ENCODE results near the gene ZBTB11.
"Not testable (repeated sequence)": the region's sequence is repeated elsewhere in the genome, so short reads cannot be mapped to it uniquely, and the experiment has no call there.

ZBTB11 gene

GRCh38 chr3:101642441-101642840 is 34.5 kb downstream of the ZBTB11 start:
- Histone ChIP-seq H3K9ac (ENCODE audit: low read depth, low read length) (no peak overlapping the region), H3K36me3 (ENCODE audit: insufficient read depth, low read length) (no peaks in the 10 kb centered on the region), H3K9me3 (ENCODE audit: control insufficient read depth, insufficient read depth, low read length) (no peaks in the 10 kb centered on the region), H3K4me1 (ENCODE audit: insufficient read depth, low read length) (peaks cover 20% of the 10 kb centered on the region)

GRCh38 chr3:101641397-101642115 is 35.4 kb downstream of the ZBTB11 start:
- not testable (repeated sequence) for H3K9me3 ChIP-seq (ENCODE audit: control insufficient read depth, insufficient read depth, low read length); H3K9ac ChIP-seq (ENCODE audit: low read depth, low read length); H3K36me3 ChIP-seq (ENCODE audit: insufficient read depth, low read length)
- peaks cover 20% of the 10 kb centered on the region for H3K4me1 ChIP-seq (ENCODE audit: insufficient read depth, low read length)

GRCh38 chr3:101640256-101640655 is 36.7 kb downstream of the ZBTB11 start:
- H3K9me3 ChIP-seq (ENCODE audit: control insufficient read depth, insufficient read depth, low read length), result no peaks in the 10 kb centered on the region
- H3K4me1 ChIP-seq (ENCODE audit: insufficient read depth, low read length), result peaks cover 25% of the 10 kb centered on the region
- no peaks in the 10 kb centered on the region for H3K36me3 ChIP-seq (ENCODE audit: insufficient read depth, low read length)
- no peak overlapping the region for H3K9ac ChIP-seq (ENCODE audit: low read depth, low read length)

- H3K4me1 ChIP-seq (ENCODE audit: insufficient read depth, low read length), result peaks cover 25% of the 10 kb centered on the region
- no peaks in the 10 kb centered on the region for H3K9me3 ChIP-seq (ENCODE audit: control insufficient read depth, insufficient read depth, low read length)
- H3K36me3 ChIP-seq (ENCODE audit: insufficient read depth, low read length), result no peaks in the 10 kb centered on the region
- no peak overlapping the region for H3K9ac ChIP-seq (ENCODE audit: low read depth, low read length)
Observed at GRCh38 chr3:101639280-101639963, 37.5 kb downstream of the ZBTB11 start.

- H3K4me1 ChIP-seq (ENCODE audit: insufficient read depth, low read length), result peaks cover 15% of the 10 kb centered on the region
- H3K9me3 ChIP-seq (ENCODE audit: control insufficient read depth, insufficient read depth, low read length), result no peaks in the 10 kb centered on the region
- H3K36me3 ChIP-seq (ENCODE audit: insufficient read depth, low read length), result no peaks in the 10 kb centered on the region
- H3K9ac ChIP-seq (ENCODE audit: low read depth, low read length), result no peak overlapping the region
Observed at GRCh38 chr3:101638261-101638745, 38.6 kb downstream of the ZBTB11 start.

GRCh38 chr3:101637451-101637850 is 39.5 kb downstream of the ZBTB11 start:
- H3K9me3 ChIP-seq (ENCODE audit: control insufficient read depth, insufficient read depth, low read length), result no peaks in the 10 kb centered on the region
- H3K4me1 ChIP-seq (ENCODE audit: insufficient read depth, low read length), result peaks cover 12% of the 10 kb centered on the region
- H3K9ac ChIP-seq (ENCODE audit: low read depth, low read length), result no peak overlapping the region
- no peaks in the 10 kb centered on the region for H3K36me3 ChIP-seq (ENCODE audit: insufficient read depth, low read length)

- H3K9ac ChIP-seq (ENCODE audit: low read depth, low read length), result peak overlapping the region; percentile 0; the same call in 1 of the 2 replicates
- H3K36me3 ChIP-seq (ENCODE audit: insufficient read depth, low read length), result no peaks in the 10 kb centered on the region
- no peaks in the 10 kb centered on the region for H3K9me3 ChIP-seq (ENCODE audit: control insufficient read depth, insufficient read depth, low read length)
- H3K4me1 ChIP-seq (ENCODE audit: insufficient read depth, low read length), result peaks cover 12% of the 10 kb centered on the region
Observed at GRCh38 chr3:101635954-101636798, 40.8 kb downstream of the ZBTB11 start.

- Histone ChIP-seq H3K9me3 (ENCODE audit: control insufficient read depth, insufficient read depth, low read length) (no peaks in the 10 kb centered on the region), H3K9ac (ENCODE audit: low read depth, low read length) (no peak overlapping the region; the same call in 1 of the 2 replicates), H3K4me1 (ENCODE audit: insufficient read depth, low read length) (peaks cover 12% of the 10 kb centered on the region), H3K36me3 (ENCODE audit: insufficient read depth, low read length) (no peaks in the 10 kb centered on the region)
Observed at GRCh38 chr3:101635345-101635744, 41.6 kb downstream of the ZBTB11 start.

GRCh38 chr3:101634591-101635196 is 42.2 kb downstream of the ZBTB11 start:
- Histone ChIP-seq H3K9ac (ENCODE audit: low read depth, low read length) (no peak overlapping the region; the same call in 1 of the 2 replicates), H3K36me3 (ENCODE audit: insufficient read depth, low read length) (no peaks in the 10 kb centered on the region), H3K9me3 (ENCODE audit: control insufficient read depth, insufficient read depth, low read length) (no peaks in the 10 kb centered on the region), H3K4me1 (ENCODE audit: insufficient read depth, low read length) (peaks cover 12% of the 10 kb centered on the region)

GRCh38 chr3:101633186-101633585 is 43.7 kb downstream of the ZBTB11 start:
- H3K36me3 ChIP-seq (ENCODE audit: insufficient read depth, low read length), result no peaks in the 10 kb centered on the region
- no peak overlapping the region for H3K9ac ChIP-seq (ENCODE audit: low read depth, low read length)
- peaks cover 5% of the 10 kb centered on the region; the same call in 1 of the 2 replicates for H3K4me1 ChIP-seq (ENCODE audit: insufficient read depth, low read length)
- H3K9me3 ChIP-seq (ENCODE audit: control insufficient read depth, insufficient read depth, low read length), result no peaks in the 10 kb centered on the region

- H3K9me3 ChIP-seq (ENCODE audit: control insufficient read depth, insufficient read depth, low read length), result no peaks in the 10 kb centered on the region
- H3K4me1 ChIP-seq (ENCODE audit: insufficient read depth, low read length), result peaks cover 5% of the 10 kb centered on the region; the same call in 1 of the 2 replicates
- H3K36me3 ChIP-seq (ENCODE audit: insufficient read depth, low read length), result no peaks in the 10 kb centered on the region
- H3K9ac ChIP-seq (ENCODE audit: low read depth, low read length), result no peak overlapping the region
Observed at GRCh38 chr3:101632586-101632985, 44.3 kb downstream of the ZBTB11 start.

- not testable (repeated sequence) for H3K36me3 ChIP-seq (ENCODE audit: insufficient read depth, low read length); H3K9me3 ChIP-seq (ENCODE audit: control insufficient read depth, insufficient read depth, low read length); H3K9ac ChIP-seq (ENCODE audit: low read depth, low read length); H3K4me1 ChIP-seq (ENCODE audit: insufficient read depth, low read length)
Observed at GRCh38 chr3:101631959-101632358, 45.0 kb downstream of the ZBTB11 start.

GRCh38 chr3:101631098-101631796 is 45.7 kb downstream of the ZBTB11 start:
- no peaks in the 10 kb centered on the region for H3K36me3 ChIP-seq (ENCODE audit: insufficient read depth, low read length)

More at GRCh38 chr3:101631098-101631796, 45.7 kb downstream of the ZBTB11 start:
- no peak overlapping the region for H3K9ac ChIP-seq (ENCODE audit: low read depth, low read length)
- H3K4me1 ChIP-seq (ENCODE audit: insufficient read depth, low read length), result peaks cover 6% of the 10 kb centered on the region; the same call in 1 of the 2 replicates
- no peaks in the 10 kb centered on the region for H3K9me3 ChIP-seq (ENCODE audit: control insufficient read depth, insufficient read depth, low read length)

All from ES-I3 (cell line).